Activated naive CD8-positive, alpha-beta T cell treated with anti-CD3 and anti-CD28 coated beads for 36 hours (primary cell): ENCODE data around the gene ARRB1. TPM values are rescaled to one million over a fixed set of nuclear protein-coding genes. Genes with fewer than 3 reads are reported as not detected.
A peak's percentile ranks its signal among the peaks of the same experiment; 100 is the strongest.
"Not testable (repeated sequence)": the region's sequence is repeated elsewhere in the genome, so short reads cannot be mapped to it uniquely, and the experiment has no call there.

ENCODE experiments used
- DNase-seq: peaks from one replicate; pipeline ENCODE4 v3.0.0; 2021
- H3K27ac Mint-ChIP-seq: one replicate; pipeline ENCODE4 v1.8.0; 2022; ENCODE audit warnings: mild to moderate bottlenecking, moderate library complexity, mixed read lengths
- H3K27me3 Mint-ChIP-seq: one replicate; pipeline ENCODE4 v1.8.0; 2022; ENCODE audit warnings: mild to moderate bottlenecking, mixed read lengths
- H3K36me3 Mint-ChIP-seq: one replicate; pipeline ENCODE4 v1.8.0; 2021; ENCODE audit warnings: mild to moderate bottlenecking, mixed read lengths
- H3K4me1 Mint-ChIP-seq: one replicate; pipeline ENCODE4 v1.8.0; 2021; ENCODE audit warnings: mixed read lengths
- H3K4me3 Mint-ChIP-seq: one replicate; pipeline ENCODE4 v1.8.0; 2022; ENCODE audit warnings: mild to moderate bottlenecking, moderate library complexity, mixed read lengths
- H3K9me3 Mint-ChIP-seq: one replicate; pipeline ENCODE4 v1.8.0; 2022; ENCODE audit warnings: mixed read lengths
- total RNA-seq, 2 experiments: library from RNA; stranded (reverse); gene quantifications; one replicate each; pipeline ENCODE4 v1.2.3, GENCODE V29; 2021

Gene ARRB1
- total RNA-seq, 2 experiments from 2014 or later: 25.6 to 26.3 TPM

DNA sequence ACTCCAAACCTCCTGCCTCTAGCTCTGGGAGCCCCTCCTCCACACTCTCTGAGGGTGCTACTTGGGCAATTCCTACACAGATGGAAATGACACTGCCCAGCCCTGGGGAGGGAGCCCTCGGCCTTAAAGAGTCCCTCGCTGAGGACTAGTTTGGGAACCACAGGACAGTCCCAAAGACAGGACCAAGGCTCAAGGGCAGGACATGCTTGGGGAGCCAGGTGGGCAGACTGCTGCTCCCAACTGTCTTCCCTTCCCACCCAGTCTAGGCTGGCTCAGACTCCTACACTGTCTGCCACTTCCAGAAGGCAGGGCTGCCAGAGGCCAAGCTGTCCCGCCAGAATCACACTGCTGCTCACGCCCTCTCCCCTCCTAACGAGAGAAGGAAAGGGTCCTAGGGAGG is 9.8 kb downstream of the ARRB1 start:
- Mint-ChIP-seq H3K9me3 (no peaks in the 10 kb centered on the region), H3K4me1 (peaks cover 94% of the 10 kb centered on the region), H3K27ac (peak overlapping the region; percentile 84), H3K36me3 (peaks cover 12% of the 10 kb centered on the region), H3K4me3 (no peak overlapping the region), H3K27me3 (no peaks in the 10 kb centered on the region)
- DNase-seq: no peak

- Mint-ChIP-seq H3K4me3 (peak overlapping the region; percentile 53), H3K27ac (peak overlapping the region; percentile 84), H3K36me3 (peaks cover 14% of the 10 kb centered on the region), H3K4me1 (peaks cover 90% of the 10 kb centered on the region), H3K27me3 (no peaks in the 10 kb centered on the region), H3K9me3 (no peaks in the 10 kb centered on the region)
- no peak for DNase-seq
These were observed 11.6 kb downstream of the ARRB1 start for GRCh38 chr11:75339685-75340409.

GRCh38 chr11:75338516-75339208 is 12.8 kb downstream of the ARRB1 start:
- DNase-seq: no peak
- Mint-ChIP-seq H3K4me3 (peak overlapping the region; percentile 40), H3K4me1 (peaks cover 89% of the 10 kb centered on the region), H3K36me3 (peaks cover 14% of the 10 kb centered on the region), H3K27ac (peak overlapping the region; percentile 84), H3K9me3 (no peaks in the 10 kb centered on the region), H3K27me3 (no peaks in the 10 kb centered on the region)

GRCh38 chr11:75337195-75337654 is 14.2 kb downstream of the ARRB1 start:
- Mint-ChIP-seq H3K4me3 (no peak overlapping the region), H3K36me3 (peaks cover 16% of the 10 kb centered on the region), H3K9me3 (no peaks in the 10 kb centered on the region), H3K4me1 (peaks cover 90% of the 10 kb centered on the region), H3K27ac (peak overlapping the region; percentile 73), H3K27me3 (no peaks in the 10 kb centered on the region)
- no peak for DNase-seq

DNA sequence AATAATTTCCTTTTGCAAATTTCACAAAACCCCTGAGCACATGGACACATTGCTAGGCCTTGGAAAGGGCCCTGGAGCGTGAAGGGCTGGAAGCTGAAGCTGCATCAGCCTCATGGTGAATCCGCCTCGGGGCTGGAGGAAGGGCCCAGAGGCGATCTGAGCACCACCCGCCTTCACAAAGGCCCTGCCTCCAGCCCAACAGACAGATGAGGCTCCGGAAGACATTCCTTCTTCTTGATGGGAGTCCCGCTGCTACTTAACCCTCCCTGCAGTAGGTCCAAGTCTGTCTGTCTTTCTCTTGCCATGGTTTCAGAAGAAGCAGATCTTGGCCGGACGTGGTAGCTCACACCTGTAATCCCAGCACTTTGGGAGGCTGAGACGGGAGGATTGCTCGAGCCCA is 16.5 kb downstream of the ARRB1 start:
- Mint-ChIP-seq H3K27me3 (no peaks in the 10 kb centered on the region), H3K36me3 (peaks cover 25% of the 10 kb centered on the region), H3K9me3 (peaks cover 7% of the 10 kb centered on the region), H3K4me1 (peaks cover 83% of the 10 kb centered on the region), H3K4me3 (no peak overlapping the region), H3K27ac (no peak overlapping the region)
- DNase-seq: no peak

DNA sequence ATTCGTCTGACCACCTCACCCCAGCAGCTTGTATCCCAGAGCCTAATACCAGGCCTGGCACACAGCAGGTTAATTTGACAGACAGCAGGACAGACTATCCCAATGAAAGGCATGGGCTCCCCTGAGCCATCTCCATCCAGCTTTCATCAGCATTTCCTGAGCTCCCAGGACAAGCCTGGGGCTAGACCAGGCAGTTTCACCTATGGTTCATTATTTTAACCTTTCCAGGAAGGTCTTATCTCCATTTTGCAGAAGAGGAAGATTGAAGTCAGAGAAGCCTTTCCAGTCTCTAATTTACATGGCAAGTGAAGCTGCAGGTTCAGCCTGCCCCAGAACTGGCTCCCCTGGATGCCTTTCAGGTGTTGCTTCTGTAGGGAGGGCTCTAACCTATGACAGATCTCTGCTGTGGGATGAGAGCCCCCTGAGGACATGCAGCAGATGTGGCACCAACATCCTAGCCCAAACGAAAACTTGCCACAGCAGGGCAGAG is 17.0 kb downstream of the ARRB1 start:
- H3K36me3 Mint-ChIP-seq: peaks cover 25% of the 10 kb centered on the region

GRCh38 chr11:75333807-75334140 is 17.7 kb downstream of the ARRB1 start:
- H3K36me3 Mint-ChIP-seq: peaks cover 25% of the 10 kb centered on the region
- peaks cover 7% of the 10 kb centered on the region for H3K9me3 Mint-ChIP-seq
- H3K27ac Mint-ChIP-seq: no peak overlapping the region
- H3K4me1 Mint-ChIP-seq: peaks cover 83% of the 10 kb centered on the region
- no peaks in the 10 kb centered on the region for H3K27me3 Mint-ChIP-seq
- DNase-seq: no peak
- H3K4me3 Mint-ChIP-seq: no peak overlapping the region

More for the DNA sequence above, 17.0 kb downstream of the ARRB1 start:
- DNase-seq: no peak
- H3K4me3 Mint-ChIP-seq: no peak overlapping the region
- peaks cover 83% of the 10 kb centered on the region for H3K4me1 Mint-ChIP-seq
- peaks cover 7% of the 10 kb centered on the region for H3K9me3 Mint-ChIP-seq
- no peak overlapping the region for H3K27ac Mint-ChIP-seq
- no peaks in the 10 kb centered on the region for H3K27me3 Mint-ChIP-seq

GRCh38 chr11:75333022-75333806 is 18.2 kb downstream of the ARRB1 start:
- Mint-ChIP-seq H3K4me3 (no peak overlapping the region), H3K36me3 (peaks cover 28% of the 10 kb centered on the region), H3K4me1 (peaks cover 83% of the 10 kb centered on the region), H3K9me3 (peaks cover 7% of the 10 kb centered on the region), H3K27ac (peak overlapping the region; percentile 31), H3K27me3 (no peaks in the 10 kb centered on the region)
- no peak for DNase-seq

GRCh38 chr11:75331761-75332160 is 19.7 kb downstream of the ARRB1 start:
- not testable (repeated sequence) for H3K27ac Mint-ChIP-seq, H3K9me3 Mint-ChIP-seq, DNase-seq, H3K27me3 Mint-ChIP-seq, H3K4me3 Mint-ChIP-seq
- H3K4me1 Mint-ChIP-seq: peaks cover 73% of the 10 kb centered on the region
- H3K36me3 Mint-ChIP-seq: peaks cover 19% of the 10 kb centered on the region

GRCh38 chr11:75331304-75331703 is 20.2 kb downstream of the ARRB1 start:
- not testable (repeated sequence) for H3K4me3 Mint-ChIP-seq, H3K27ac Mint-ChIP-seq, H3K27me3 Mint-ChIP-seq, H3K9me3 Mint-ChIP-seq, DNase-seq
- peaks cover 17% of the 10 kb centered on the region for H3K36me3 Mint-ChIP-seq
- H3K4me1 Mint-ChIP-seq: peaks cover 73% of the 10 kb centered on the region

DNA sequence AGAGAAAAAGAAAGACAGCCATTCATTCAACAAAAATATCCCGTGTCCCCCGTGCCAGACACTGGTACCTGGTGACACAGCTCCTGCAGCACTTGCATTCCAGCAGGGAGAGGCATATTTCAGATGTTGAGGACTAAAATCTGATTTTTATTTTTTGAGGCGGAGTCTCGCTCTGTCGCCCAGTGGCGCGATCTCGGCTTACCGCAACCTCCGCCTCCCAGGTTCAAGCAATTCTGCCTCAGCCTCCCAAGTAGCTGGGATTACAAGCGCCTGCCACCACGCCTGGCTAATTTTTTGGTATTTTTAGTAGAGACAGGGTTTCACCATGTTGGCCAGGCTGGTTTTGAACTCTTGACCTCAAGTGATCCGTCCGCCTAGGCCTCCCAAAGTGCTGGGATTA is 20.6 kb downstream of the ARRB1 start:
- H3K9me3 Mint-ChIP-seq, H3K4me3 Mint-ChIP-seq, DNase-seq, H3K27ac Mint-ChIP-seq, H3K27me3 Mint-ChIP-seq: not testable (repeated sequence)
- Mint-ChIP-seq H3K36me3 (peaks cover 16% of the 10 kb centered on the region), H3K4me1 (peaks cover 73% of the 10 kb centered on the region)

GRCh38 chr11:75330291-75330690 is 21.2 kb downstream of the ARRB1 start:
- Mint-ChIP-seq H3K4me3 (no peak overlapping the region), H3K27me3 (no peaks in the 10 kb centered on the region), H3K4me1 (peaks cover 74% of the 10 kb centered on the region), H3K9me3 (peaks cover 7% of the 10 kb centered on the region), H3K36me3 (peaks cover 16% of the 10 kb centered on the region), H3K27ac (no peak overlapping the region)
- no peak for DNase-seq

GRCh38 chr11:75328426-75329277 is 22.8 kb downstream of the ARRB1 start:
- peak; percentile 35 for DNase-seq
- Mint-ChIP-seq H3K27me3 (no peaks in the 10 kb centered on the region), H3K4me1 (peaks cover 73% of the 10 kb centered on the region), H3K9me3 (peaks cover 7% of the 10 kb centered on the region), H3K36me3 (peaks cover 19% of the 10 kb centered on the region), H3K27ac (peak overlapping the region; percentile 72), H3K4me3 (peak overlapping the region; percentile 19)

DNA sequence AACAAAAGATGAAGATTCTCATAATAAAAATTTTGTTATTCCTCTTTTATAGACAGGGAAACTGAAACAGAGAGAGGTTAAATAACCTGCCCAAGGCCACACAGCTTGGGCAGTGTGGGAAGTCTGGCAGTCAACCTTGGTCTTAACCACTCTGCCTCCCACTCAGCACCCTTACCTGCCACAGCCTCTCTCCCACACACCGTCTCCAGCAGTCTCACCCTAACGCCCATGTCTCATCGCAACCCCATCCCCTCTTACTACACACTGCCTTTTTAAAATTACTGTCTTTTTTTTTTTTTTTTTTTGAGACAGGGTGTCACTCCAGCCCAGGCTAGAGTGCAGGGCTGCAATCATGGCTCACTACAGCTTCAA is 25.0 kb downstream of the ARRB1 start:
- Mint-ChIP-seq H3K4me3 (peak overlapping the region; percentile 13), H3K27me3 (no peaks in the 10 kb centered on the region), H3K9me3 (peaks cover 1% of the 10 kb centered on the region), H3K36me3 (peaks cover 10% of the 10 kb centered on the region), H3K4me1 (peaks cover 67% of the 10 kb centered on the region), H3K27ac (peak overlapping the region; percentile 85)
- DNase-seq: peak; percentile 62
